Measurements from ENCODE around the gene GTF2F1. TPM values are rescaled to one million over a fixed set of nuclear protein-coding genes. Genes with fewer than 3 reads are reported as not detected.
"Not testable (repeated sequence)": the region's sequence is repeated elsewhere in the genome, so short reads cannot be mapped to it uniquely, and the experiment has no call there.

Gene GTF2F1
- total RNA-seq, 1 donor from 2014 or later, result 62.0 TPM

- Mint-ChIP-seq H3K27ac (ENCODE audit: unreplicated experiment) (no peak overlapping the region), H3K4me1 (ENCODE audit: unreplicated experiment) (no peaks in the 10 kb centered on the region), H3K36me3 (ENCODE audit: unreplicated experiment) (no peaks in the 10 kb centered on the region), H3K9me3 (ENCODE audit: unreplicated experiment) (no peaks in the 10 kb centered on the region), H3K4me3 (ENCODE audit: unreplicated experiment) (no peak overlapping the region), H3K27me3 (ENCODE audit: unreplicated experiment) (no peaks in the 10 kb centered on the region)
- DNase-seq (ENCODE audit: extremely low spot score, unreplicated experiment), result no peak
- no peak for TF ChIP-seq CTCF (IDR thresholded peaks at IDR 0.05)
Measured at GRCh38 chr19:6402058-6402457, 9.1 kb upstream of the GTF2F1 start.

- DNase-seq (ENCODE audit: extremely low spot score, unreplicated experiment); H3K36me3 Mint-ChIP-seq (ENCODE audit: unreplicated experiment); H3K4me1 Mint-ChIP-seq (ENCODE audit: unreplicated experiment); H3K27me3 Mint-ChIP-seq (ENCODE audit: unreplicated experiment); H3K27ac Mint-ChIP-seq (ENCODE audit: unreplicated experiment); H3K9me3 Mint-ChIP-seq (ENCODE audit: unreplicated experiment); H3K4me3 Mint-ChIP-seq (ENCODE audit: unreplicated experiment): not testable (repeated sequence)
Measured at GRCh38 chr19:6400062-6400944, 7.3 kb upstream of the GTF2F1 start.

GRCh38 chr19:6396305-6396704 is 3.3 kb upstream of the GTF2F1 start:
- TF ChIP-seq CTCF (IDR thresholded peaks at IDR 0.05), result no peak
- H3K4me1 Mint-ChIP-seq (ENCODE audit: unreplicated experiment), result peaks cover 22% of the 10 kb centered on the region
- no peaks in the 10 kb centered on the region for H3K27me3 Mint-ChIP-seq (ENCODE audit: unreplicated experiment)
- no peaks in the 10 kb centered on the region for H3K9me3 Mint-ChIP-seq (ENCODE audit: unreplicated experiment)
- H3K27ac Mint-ChIP-seq (ENCODE audit: unreplicated experiment), result no peak overlapping the region
- no peak for DNase-seq (ENCODE audit: extremely low spot score, unreplicated experiment)
- H3K36me3 Mint-ChIP-seq (ENCODE audit: unreplicated experiment), result peaks cover 2% of the 10 kb centered on the region
- no peak overlapping the region for H3K4me3 Mint-ChIP-seq (ENCODE audit: unreplicated experiment)

- Mint-ChIP-seq H3K9me3 (ENCODE audit: unreplicated experiment) (no peaks in the 10 kb centered on the region), H3K4me3 (ENCODE audit: unreplicated experiment) (no peak overlapping the region), H3K4me1 (ENCODE audit: unreplicated experiment) (peaks cover 22% of the 10 kb centered on the region), H3K36me3 (ENCODE audit: unreplicated experiment) (peaks cover 5% of the 10 kb centered on the region), H3K27me3 (ENCODE audit: unreplicated experiment) (no peaks in the 10 kb centered on the region), H3K27ac (ENCODE audit: unreplicated experiment) (peak overlapping the region; percentile 98)
- no peak for TF ChIP-seq CTCF (IDR thresholded peaks at IDR 0.05)
- DNase-seq (ENCODE audit: extremely low spot score, unreplicated experiment), result no peak
Measured at GRCh38 chr19:6394831-6395230, 1.9 kb upstream of the GTF2F1 start.

- H3K4me3 Mint-ChIP-seq (ENCODE audit: unreplicated experiment), result peak overlapping the region; percentile 95
- no peak for DNase-seq (ENCODE audit: extremely low spot score, unreplicated experiment)
- peaks cover 22% of the 10 kb centered on the region for H3K4me1 Mint-ChIP-seq (ENCODE audit: unreplicated experiment)
- no peaks in the 10 kb centered on the region for H3K27me3 Mint-ChIP-seq (ENCODE audit: unreplicated experiment)
- H3K9me3 Mint-ChIP-seq (ENCODE audit: unreplicated experiment), result no peaks in the 10 kb centered on the region
- TF ChIP-seq CTCF (IDR thresholded peaks at IDR 0.05), result no peak
- H3K36me3 Mint-ChIP-seq (ENCODE audit: unreplicated experiment), result peaks cover 8% of the 10 kb centered on the region
- peak overlapping the region; percentile 98 for H3K27ac Mint-ChIP-seq (ENCODE audit: unreplicated experiment)
Measured at GRCh38 chr19:6393983-6394412, 1.0 kb upstream of the GTF2F1 start.

All from osteocyte (in vitro differentiated cells).